Activated CD4-positive, alpha-beta T cell treated with anti-CD3 and anti-CD28 coated beads, Interleukin-10, Interleukin-2, amounts not matched to agents 100 ng/mL and 50 ng/mL, durations not matched to agents 16 hours and 8 hours (primary cell): Measurements from ENCODE around the gene ZNF281.
A peak's percentile ranks its signal among the peaks of the same experiment; 100 is the strongest.
"Not testable (repeated sequence)": the region's sequence is repeated elsewhere in the genome, so short reads cannot be mapped to it uniquely, and the experiment has no call there.

Source experiments
- DNase-seq: peaks from one replicate; pipeline ENCODE4 v3.0.0-alpha.2; 2020

ZNF281 gene

GRCh38 chr1:200429221-200429751 lies 19.4 kb upstream of the ZNF281 start:
- no peak for DNase-seq

GRCh38 chr1:200428482-200429205 lies 18.8 kb upstream of the ZNF281 start:
- DNase-seq, result no peak

DNA sequence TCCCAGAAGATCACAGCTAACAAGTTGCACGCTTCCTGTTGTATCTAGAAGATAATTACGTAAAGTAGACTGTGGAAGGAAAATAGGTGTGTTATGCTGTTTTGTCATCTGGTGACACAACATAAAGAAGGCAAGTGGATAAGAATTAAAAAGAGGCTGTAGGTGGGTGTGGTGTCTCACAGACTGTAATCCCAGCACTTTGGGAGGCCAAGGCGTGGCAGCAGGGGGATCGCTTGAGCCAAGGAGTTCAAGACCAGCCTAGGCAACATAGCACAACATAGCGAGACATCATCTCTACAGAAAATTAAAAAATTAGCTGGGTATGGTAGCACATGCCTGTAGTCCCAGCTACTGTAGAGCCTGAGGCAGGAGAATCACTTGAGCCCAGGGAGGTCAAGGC lies 17.9 kb upstream of the ZNF281 start:
- DNase-seq, result no peak

DNA sequence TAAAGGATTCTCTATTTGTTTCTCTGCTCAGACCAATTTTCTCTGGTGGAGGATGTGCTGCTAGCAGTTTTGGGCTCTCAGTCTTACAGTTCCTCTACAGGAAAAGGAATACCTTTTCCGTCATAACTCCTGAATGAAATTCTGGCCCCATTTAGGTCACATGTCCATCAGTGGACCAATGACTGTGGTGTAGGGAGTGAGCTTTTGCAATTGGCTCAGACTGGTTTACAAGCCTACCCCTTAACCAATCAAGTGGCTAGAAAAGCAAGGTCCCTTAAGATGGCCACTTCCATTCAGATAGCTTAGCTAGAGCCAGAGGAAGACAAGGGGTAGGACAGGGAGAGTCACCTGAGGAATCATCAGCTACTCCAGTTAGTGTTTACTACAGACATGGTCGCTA lies 16.4 kb upstream of the ZNF281 start:
- no peak for DNase-seq

DNA sequence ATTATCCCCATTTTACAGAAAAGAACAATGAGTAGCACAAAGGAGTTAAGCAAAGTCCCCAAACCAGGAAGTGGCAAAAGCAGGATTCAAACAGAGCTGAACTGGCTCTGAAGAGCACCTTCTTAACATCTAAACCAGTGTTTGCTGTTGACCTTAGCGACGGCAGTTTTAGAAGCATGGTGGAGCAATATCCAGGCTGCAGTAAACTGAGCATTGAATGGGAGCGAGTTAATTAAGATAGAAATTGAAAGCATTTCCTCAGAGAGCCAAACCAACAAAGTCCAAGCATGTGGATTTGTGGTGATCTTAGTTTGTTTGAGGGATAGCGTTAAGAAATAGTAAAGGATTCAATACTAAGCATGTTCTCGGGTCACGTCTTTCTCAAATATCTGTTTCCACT lies 13.4 kb upstream of the ZNF281 start:
- no peak for DNase-seq

DNA sequence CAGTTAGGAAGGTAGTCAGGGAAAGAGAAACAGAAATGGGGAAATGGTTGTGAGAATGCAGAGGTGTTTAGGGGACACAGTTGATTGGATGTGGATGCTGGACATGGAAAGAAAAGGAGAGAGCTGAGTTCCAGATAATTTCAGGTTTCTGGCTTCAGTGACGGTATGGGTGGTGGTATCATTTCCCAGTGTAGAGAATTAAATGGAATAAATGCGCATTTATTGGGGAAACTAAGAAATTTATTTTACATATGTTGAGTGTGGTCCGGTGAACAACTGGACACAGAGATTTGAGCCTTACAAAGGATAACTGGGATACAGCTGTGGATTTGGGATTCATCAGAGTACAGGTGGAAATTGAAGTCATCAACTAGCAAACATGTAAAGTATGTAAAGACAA lies 12.4 kb upstream of the ZNF281 start:
- DNase-seq, result no peak

DNA sequence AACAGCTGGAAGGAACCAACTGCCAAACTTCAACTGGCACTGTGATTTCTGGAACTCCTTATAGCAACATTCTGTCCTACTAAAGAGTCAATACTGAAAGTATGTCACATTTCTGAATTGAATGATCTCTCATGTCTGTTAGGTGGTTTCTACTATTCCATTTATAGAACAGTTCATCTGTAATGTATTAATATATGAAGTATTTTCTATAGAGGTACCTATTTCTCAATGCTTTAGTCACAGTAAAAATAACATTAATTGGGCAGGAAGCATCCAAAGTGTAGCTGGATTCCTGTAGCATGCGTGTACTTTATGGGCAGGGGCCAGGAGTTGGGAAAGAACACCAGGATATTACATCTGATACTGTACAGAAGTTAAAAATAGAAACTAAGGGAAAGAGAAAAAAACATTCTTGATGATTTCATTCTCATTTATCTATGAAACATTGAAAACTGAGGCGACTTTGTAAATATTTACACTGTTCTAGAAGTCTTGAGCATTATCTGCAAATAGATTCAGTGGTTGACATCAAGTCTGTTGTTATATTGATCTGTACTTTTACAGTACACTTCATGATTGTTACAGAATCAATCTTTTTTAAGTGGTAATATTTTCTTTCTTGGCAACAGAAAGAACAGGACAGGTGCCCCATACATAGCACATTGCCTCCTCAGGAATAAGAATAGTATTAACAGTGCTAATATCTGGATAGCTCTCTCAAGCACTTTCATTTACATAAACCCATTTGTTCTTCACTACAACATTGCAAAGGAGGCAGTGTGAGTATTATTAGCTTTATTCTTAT lies 6.2 kb upstream of the ZNF281 start:
- peak; percentile 31 for DNase-seq

- no peak for DNase-seq
These were observed 5.4 kb upstream of the ZNF281 start for GRCh38 chr1:200415227-200415626.

DNA sequence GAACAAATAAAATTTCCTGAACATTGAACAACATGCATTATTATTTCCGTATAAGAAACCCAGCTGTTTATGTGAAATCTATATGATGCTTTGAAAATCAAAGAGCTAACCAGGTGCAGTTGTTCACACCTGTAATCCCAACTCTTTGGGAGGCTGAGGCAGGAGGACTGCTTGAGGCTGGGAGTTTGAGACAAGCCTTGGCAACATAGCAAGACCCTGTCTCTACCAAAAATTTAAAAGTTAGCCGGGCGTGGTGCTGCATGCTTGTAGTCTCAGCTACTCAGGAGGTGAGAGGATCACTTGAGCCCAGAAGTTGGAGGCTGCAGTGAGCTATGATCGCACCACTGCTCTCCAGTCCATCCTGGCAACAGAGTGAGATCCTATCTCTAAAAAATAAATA lies 4.8 kb upstream of the ZNF281 start:
- DNase-seq, result no peak

- DNase-seq, result not testable (repeated sequence)
These were observed 3.9 kb upstream of the ZNF281 start for GRCh38 chr1:200413766-200414165.

DNA sequence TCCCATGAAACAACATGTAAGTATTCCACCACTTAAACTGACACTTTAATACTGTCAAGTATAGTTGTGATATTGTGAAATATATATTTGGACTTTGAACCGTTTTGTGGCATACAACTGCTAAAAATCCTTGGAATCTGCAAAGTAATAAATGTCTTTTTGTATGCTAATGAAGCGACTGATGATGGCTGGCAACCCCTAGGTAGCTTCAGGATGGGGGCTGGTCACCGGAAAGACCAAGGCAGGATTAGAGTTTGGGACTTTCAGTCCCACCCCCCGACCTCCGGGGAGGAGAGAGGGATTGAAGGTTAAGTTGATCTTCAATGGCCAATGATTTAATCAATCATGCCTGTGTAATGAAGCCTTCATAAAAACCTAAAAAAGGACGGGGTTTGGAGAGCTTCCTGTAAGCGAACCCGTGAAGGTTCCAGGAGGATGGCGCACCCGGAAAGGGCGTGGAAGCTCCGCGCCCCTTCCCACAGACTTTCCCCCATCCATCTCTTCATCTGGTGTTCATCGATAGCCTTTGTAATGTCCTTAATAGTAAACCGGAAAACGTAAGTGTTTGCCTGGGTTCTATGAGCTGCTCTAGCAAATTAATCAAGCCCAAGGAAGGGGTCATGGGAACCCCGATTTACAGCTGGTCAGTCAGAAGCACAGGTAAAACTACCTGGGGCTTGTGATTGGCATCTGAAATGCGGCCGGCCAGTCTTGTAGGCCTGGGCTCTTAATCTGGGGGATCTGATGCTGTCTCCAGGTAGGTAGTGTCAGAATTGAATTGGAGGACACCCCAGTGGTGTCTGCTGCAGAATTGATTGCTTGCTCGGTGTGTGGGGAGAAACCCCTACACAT lies 1.8 kb upstream of the ZNF281 start:
- no peak for DNase-seq

- no peak for DNase-seq
These were observed 686 bp upstream of the ZNF281 start for GRCh38 chr1:200410566-200410878.

DNA sequence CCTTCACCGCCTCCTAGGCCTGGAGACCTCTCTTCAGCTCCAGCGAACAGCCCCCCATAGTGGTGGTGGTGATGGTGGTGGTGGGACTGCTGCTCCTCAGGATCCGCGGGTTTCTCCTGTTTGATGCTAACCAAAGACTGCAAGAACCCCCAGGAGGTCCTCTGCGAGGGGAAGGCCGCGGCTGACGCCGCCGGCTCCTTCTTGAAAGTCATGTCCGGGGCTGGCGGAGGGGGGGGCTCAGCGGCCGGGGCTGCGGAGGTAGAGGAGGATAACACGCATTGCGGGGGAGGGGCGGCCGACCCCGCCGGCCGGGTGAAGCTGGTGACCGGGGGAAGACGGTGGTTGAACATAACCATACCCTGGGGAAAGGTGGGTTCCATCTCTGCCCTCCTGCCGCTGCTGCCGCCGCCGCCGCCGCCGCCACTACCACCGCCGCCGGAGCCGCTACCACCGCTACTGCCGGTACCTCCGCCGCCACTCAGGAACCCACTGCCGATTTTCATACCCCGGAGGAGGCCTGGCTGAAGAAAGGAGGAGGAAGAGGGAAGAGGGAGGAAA lies 554 bp downstream of the ZNF281 start:
- peak; percentile 20 for DNase-seq

DNA sequence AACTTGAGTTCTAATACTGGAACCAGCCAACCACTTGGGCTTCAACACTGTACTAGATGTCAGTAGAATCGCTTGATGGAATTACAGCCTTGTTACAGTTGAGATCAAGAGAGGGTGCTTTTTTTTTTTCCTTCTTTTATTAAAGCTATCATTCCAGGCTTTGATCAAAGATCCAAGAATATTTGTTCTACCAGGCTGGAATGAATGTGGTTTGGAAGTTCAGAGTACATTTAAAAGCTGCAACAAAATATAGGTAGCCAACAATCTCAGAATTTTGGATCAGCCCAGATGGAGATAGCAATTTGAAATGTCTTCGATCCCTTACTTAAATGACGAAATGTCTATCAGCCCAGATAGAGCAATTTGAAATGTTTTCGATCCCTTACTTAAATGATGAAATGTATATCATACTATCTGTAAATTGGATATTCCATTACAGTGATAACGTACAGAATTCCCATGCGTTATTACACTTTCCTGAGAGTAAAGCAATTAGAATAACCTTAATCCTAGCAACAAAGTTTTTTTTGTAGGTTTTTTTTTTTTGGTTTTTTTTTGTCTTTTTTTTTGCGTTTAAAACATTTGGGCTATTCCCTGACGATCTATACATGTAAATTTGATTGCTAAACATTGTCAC lies 3.6 kb downstream of the ZNF281 start:
- DNase-seq, result no peak

GRCh38 chr1:200405264-200405663 lies 4.6 kb downstream of the ZNF281 start:
- no peak for DNase-seq

DNA sequence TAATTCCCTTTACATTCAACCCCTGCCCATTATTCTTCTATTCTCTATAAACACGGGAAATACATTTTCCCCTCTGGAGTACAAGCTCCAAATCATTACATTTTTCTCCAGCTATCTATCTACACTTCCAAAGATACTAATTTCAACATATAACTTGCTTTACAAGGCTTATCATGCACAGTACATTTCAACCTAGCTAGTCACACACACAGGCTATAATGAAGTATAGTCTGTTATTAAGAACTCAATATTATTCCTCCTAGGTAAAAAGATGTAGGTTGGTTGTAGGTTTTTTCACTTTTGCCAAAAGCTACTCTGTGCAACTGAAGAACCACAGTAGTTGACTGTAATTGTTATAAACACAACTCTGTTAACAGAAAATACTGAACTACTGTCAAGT lies 8.1 kb downstream of the ZNF281 start:
- DNase-seq, result no peak

GRCh38 chr1:200401263-200401662 lies 8.6 kb downstream of the ZNF281 start:
- DNase-seq, result no peak

DNA sequence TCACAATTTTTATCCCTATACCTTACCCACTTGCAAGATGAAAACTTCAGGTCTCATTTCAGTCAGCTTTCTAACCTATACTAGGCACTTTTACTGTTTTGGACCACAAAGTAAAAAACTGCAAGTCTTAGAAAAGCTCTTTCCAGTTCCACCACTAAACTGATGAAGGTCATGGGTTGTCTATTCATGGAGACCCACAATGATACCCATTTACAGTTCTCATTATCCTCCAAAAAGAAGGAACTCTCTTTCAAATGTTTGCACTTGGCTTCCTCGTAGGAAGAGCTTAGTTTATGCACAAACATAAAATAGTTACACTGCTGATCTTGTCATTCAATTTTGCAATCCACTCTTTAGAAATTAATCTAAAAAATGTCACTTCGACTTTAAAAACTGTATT lies 9.3 kb downstream of the ZNF281 start:
- no peak for DNase-seq

DNA sequence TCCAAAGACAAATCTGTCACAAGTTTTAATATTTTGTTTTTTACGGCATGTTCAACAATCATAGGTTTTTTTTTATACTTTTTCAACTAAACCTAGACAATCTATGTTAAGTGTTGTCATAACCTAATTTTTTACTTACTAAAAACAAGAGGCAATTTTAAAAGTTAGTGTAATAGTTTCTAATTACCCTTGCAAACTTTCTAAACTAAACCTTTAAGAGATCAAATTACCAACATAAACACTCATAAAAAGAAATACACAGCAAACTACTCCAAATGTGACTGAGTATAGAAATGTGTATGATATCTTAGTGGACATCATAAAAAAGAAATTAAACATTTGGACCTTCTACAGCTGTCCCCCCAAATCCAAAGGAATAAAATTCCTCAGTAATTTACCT lies 10.0 kb downstream of the ZNF281 start:
- DNase-seq, result no peak

DNA sequence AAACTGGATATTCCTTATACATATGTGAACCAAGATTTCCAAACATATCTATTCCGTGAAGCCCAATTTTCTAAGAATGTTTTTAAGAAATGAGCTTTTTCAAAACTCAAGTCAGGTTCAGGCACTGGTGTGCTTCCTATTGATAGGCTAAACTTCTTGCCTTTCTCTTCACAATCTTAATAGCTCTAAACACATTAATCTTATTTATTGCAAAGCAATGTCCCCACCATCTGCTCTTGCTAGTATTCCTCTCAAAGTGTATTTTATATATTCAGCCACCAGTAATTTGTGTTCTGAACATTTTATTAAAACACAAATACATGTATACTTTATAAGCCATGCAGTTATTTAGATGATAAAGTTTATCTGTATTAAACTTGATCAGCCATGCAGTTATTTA lies 11.5 kb downstream of the ZNF281 start:
- DNase-seq, result no peak

- DNase-seq, result no peak
These were observed 17.1 kb downstream of the ZNF281 start for GRCh38 chr1:200392625-200393185.

- no peak for DNase-seq
These were observed 18.1 kb downstream of the ZNF281 start for GRCh38 chr1:200391747-200392146.
